ENCODE measurements around the gene ANXA8. TPM values are rescaled to one million over a fixed set of nuclear protein-coding genes. Genes with fewer than 3 reads are reported as not detected.
"Not testable (repeated sequence)": the region's sequence is repeated elsewhere in the genome, so short reads cannot be mapped to it uniquely, and the experiment has no call there.

Gene ANXA8
- total RNA-seq, 1 experiment from 2014 or later = 0.22 TPM

DNA sequence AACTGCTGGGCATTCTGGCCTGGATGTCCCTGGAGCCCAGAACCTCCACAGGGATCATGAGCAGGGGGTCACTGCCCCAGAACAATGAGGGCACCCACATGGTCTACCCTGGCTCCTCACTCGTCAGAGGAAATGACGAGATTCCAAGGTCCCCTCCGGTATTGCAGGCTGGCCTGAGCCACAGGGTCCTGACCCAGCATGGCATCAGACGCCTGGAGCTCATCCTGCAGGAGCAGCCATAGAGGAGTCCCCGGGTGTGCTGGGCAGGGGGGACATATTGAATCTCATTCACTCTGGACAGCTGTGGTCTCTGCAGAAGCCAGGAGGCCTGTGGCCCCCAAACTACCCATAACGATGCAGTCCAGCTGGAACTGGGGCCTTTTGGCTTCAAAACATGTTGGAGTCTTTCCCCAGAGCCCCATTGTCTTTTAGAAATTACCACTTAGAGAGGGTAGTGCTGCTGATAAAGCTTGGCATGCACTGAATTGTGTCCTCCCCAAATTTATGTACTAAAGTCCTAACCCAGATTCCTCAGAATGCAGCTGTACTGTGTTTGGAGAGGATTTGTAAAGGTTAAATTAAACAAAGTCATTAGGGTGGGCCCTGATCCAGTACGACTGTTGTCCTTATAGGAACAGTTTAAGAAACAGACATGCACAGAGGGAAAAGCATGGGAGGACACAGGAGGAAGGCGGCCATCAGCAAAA, 27.7 kb downstream of the ANXA8 start:
- no peak overlapping the region for H3K56ac ChIP-seq (ENCODE audit: insufficient read length, low read depth, low read length)
- no peak overlapping the region for H3K18ac ChIP-seq (ENCODE audit: insufficient read length, low read depth, low read length)
- Mint-ChIP-seq H3K27me3 (ENCODE audit: low read depth) (peaks cover 5% of the 10 kb centered on the region), H3K36me3 (ENCODE audit: insufficient read depth in 1 of 3, low read depth in 3 of 3) (no peaks in the 10 kb centered on the region), H3K4me1 (peaks cover 14 to 19% of the 10 kb centered on the region in 2 experiments), H3K27ac (no peak overlapping the region), H3K9me3 (no peaks in the 10 kb centered on the region), H3K4me3 (no peak overlapping the region)
- H4K20me1 ChIP-seq (ENCODE audit: control insufficient read depth, insufficient read depth, insufficient read length) = no peaks in the 10 kb centered on the region
- H2BK5ac ChIP-seq (ENCODE audit: insufficient read length, low read length) = no peak overlapping the region
- TF ChIP-seq, protein P1, sequence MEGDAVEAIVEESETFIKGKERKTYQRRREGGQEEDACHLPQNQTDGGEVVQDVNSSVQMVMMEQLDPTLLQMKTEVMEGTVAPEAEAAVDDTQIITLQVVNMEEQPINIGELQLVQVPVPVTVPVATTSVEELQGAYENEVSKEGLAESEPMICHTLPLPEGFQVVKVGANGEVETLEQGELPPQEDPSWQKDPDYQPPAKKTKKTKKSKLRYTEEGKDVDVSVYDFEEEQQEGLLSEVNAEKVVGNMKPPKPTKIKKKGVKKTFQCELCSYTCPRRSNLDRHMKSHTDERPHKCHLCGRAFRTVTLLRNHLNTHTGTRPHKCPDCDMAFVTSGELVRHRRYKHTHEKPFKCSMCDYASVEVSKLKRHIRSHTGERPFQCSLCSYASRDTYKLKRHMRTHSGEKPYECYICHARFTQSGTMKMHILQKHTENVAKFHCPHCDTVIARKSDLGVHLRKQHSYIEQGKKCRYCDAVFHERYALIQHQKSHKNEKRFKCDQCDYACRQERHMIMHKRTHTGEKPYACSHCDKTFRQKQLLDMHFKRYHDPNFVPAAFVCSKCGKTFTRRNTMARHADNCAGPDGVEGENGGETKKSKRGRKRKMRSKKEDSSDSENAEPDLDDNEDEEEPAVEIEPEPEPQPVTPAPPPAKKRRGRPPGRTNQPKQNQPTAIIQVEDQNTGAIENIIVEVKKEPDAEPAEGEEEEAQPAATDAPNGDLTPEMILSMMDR (conservative IDR thresholded peaks at IDR 0.05) = no peak
- no peaks in the 10 kb centered on the region for H3K27me3 ChIP-seq (ENCODE audit: insufficient read depth, low read length)
- H4K8ac ChIP-seq (replicated peaks; ENCODE audit: insufficient read length, low read depth, low read length) = no peak overlapping the region
- DNase-seq = peak; percentile 15
- H3K4ac ChIP-seq (ENCODE audit: low read depth, low read length) = no peak overlapping the region
- no peak overlapping the region for H3K27ac ChIP-seq (ENCODE audit: insufficient read length, low read depth, low read length)
- no peaks in the 10 kb centered on the region for H3K9me3 ChIP-seq (ENCODE audit: control insufficient read depth, low read depth, low read length)
- H3K79me1 ChIP-seq (ENCODE audit: insufficient read depth, low read depth, low read length, poor library complexity, severe bottlenecking) = no peaks in the 10 kb centered on the region
- H3K4me2 ChIP-seq (ENCODE audit: insufficient read depth, insufficient read length, low read length) = no peak overlapping the region
- H2AK5ac ChIP-seq (ENCODE audit: insufficient read length, low read length) = no peak overlapping the region
- H2BK15ac ChIP-seq (ENCODE audit: low read depth, low read length) = no peak overlapping the region
- H3K23me2 ChIP-seq (ENCODE audit: insufficient read length, low read depth, low read length, poor library complexity, severe bottlenecking) = no peaks in the 10 kb centered on the region
- no peak overlapping the region for H3K23ac ChIP-seq (ENCODE audit: insufficient read length, low read depth, low read length)
- no peak overlapping the region for H3K9ac ChIP-seq (ENCODE audit: extremely low read depth, insufficient read length, low read length)
- H2BK12ac ChIP-seq (ENCODE audit: insufficient read length, low read depth, low read length) = no peak overlapping the region
- no peaks in the 10 kb centered on the region for H3K79me2 ChIP-seq (ENCODE audit: insufficient read depth, low read length)
- H4K91ac ChIP-seq (ENCODE audit: insufficient read length, low read depth, low read length) = no peak overlapping the region
- WGBS (ENCODE audit: extremely low coverage, insufficient read length, low lambda C conversion rate) = no CpG with 5 or more reads among the region's 8 CpGs
- no peaks in the 10 kb centered on the region for H3K4me1 ChIP-seq (ENCODE audit: insufficient read depth, low read length)
- H2BK120ac ChIP-seq (ENCODE audit: low read depth, low read length, poor library complexity, severe bottlenecking) = no peak overlapping the region
- H4K5ac ChIP-seq (ENCODE audit: insufficient read length, low read depth, low read length) = no peak overlapping the region
- H3T11ph ChIP-seq (ENCODE audit: low read length) = no peak overlapping the region
- H3K14ac ChIP-seq (ENCODE audit: insufficient read depth, low read length) = no peak overlapping the region
- no peak overlapping the region for H2BK20ac ChIP-seq (ENCODE audit: low read depth, low read length, poor library complexity, severe bottlenecking)
- H2AFZ ChIP-seq (ENCODE audit: low read length) = no peak overlapping the region

DNA sequence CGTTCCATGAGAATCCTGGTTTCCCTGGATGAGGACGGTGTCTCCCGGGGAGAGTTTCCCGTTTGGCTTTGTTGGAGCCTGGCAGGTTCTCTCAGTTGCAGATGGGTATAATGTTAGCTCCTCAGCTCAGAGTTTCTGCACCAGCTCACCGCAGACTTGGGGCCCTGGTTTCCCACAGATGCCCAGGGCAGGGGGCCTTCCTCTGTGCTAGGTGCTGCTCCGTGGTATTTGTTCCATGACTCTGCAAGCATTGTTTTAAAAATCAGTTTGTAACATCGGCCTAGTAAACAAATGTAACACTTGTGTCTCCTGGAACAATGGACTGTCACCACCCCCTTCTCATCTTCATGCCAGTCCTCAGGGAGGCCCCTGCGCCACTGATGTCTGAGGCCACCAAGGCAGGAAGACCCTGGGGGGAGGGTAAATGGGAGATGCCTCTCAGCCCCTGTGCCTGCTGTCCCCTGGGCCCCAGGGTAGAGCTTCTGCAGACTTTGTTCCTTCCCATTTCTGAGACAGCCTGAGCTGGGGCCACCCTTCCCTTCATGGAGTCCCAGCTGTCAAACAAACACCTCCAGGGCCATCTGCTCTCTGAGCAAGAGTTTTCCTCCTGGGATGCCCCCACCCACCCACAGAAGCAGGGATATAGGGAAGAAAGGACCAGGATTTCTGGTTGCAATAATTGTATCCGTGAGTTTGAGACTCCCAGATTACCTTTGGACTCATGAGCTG, 28.4 kb downstream of the ANXA8 start:
- not testable (repeated sequence) for H3K4me3 Mint-ChIP-seq; H3K27me3 Mint-ChIP-seq (ENCODE audit: low read depth); H2BK5ac ChIP-seq (ENCODE audit: insufficient read length, low read length)

More for the DNA sequence above, 28.4 kb downstream of the ANXA8 start:
- WGBS (ENCODE audit: extremely low coverage, insufficient read length, low lambda C conversion rate) = no CpG with 5 or more reads among the region's 9 CpGs
- not testable (repeated sequence) for H2BK20ac ChIP-seq (ENCODE audit: low read depth, low read length, poor library complexity, severe bottlenecking); H3K56ac ChIP-seq (ENCODE audit: insufficient read length, low read depth, low read length); H3K36me3 Mint-ChIP-seq (ENCODE audit: insufficient read depth in 1 of 3, low read depth in 3 of 3); H3K27me3 ChIP-seq (ENCODE audit: insufficient read depth, low read length); H3K4ac ChIP-seq (ENCODE audit: low read depth, low read length); H3K79me1 ChIP-seq (ENCODE audit: insufficient read depth, low read depth, low read length, poor library complexity, severe bottlenecking); H2AK5ac ChIP-seq (ENCODE audit: insufficient read length, low read length); H3K23me2 ChIP-seq (ENCODE audit: insufficient read length, low read depth, low read length, poor library complexity, severe bottlenecking); H4K8ac ChIP-seq (replicated peaks; ENCODE audit: insufficient read length, low read depth, low read length); H2BK15ac ChIP-seq (ENCODE audit: low read depth, low read length); H2BK120ac ChIP-seq (ENCODE audit: low read depth, low read length, poor library complexity, severe bottlenecking); H4K91ac ChIP-seq (ENCODE audit: insufficient read length, low read depth, low read length); H3K4me2 ChIP-seq (ENCODE audit: insufficient read depth, insufficient read length, low read length); H3K18ac ChIP-seq (ENCODE audit: insufficient read length, low read depth, low read length); H3K14ac ChIP-seq (ENCODE audit: insufficient read depth, low read length); H3T11ph ChIP-seq (ENCODE audit: low read length); H3K9ac ChIP-seq (ENCODE audit: extremely low read depth, insufficient read length, low read length); H3K27ac ChIP-seq (ENCODE audit: insufficient read length, low read depth, low read length); H3K9me3 ChIP-seq (ENCODE audit: control insufficient read depth, low read depth, low read length); H4K20me1 ChIP-seq (ENCODE audit: control insufficient read depth, insufficient read depth, insufficient read length); H3K9me3 Mint-ChIP-seq; H2BK12ac ChIP-seq (ENCODE audit: insufficient read length, low read depth, low read length); H3K27ac Mint-ChIP-seq; H3K79me2 ChIP-seq (ENCODE audit: insufficient read depth, low read length); H2AFZ ChIP-seq (ENCODE audit: low read length); H3K23ac ChIP-seq (ENCODE audit: insufficient read length, low read depth, low read length); H3K4me1 ChIP-seq (ENCODE audit: insufficient read depth, low read length); H4K5ac ChIP-seq (ENCODE audit: insufficient read length, low read depth, low read length)
- H3K4me1 Mint-ChIP-seq = peaks cover 12 to 17% of the 10 kb centered on the region in 2 experiments
- peak; percentile 7 for DNase-seq
